PC-3 (cell line): Measurements from ENCODE around the gene CBX6.

Experiments
- EZH2 ChIP-seq: fragments of 300-600 bp; sonication (generic); IDR thresholded peaks from one replicate; pipeline ENCODE4 v1.6.1; 2017; ENCODE audit warnings: antibody characterized with exemption, mild to moderate bottlenecking, low read length; ENCODE audit not compliant: unreplicated experiment
- EZH2phosphoT487 ChIP-seq: fragments of 300-600 bp; sonication (generic); IDR thresholded peaks from 2 replicates; pipeline ENCODE4 v1.6.1; 2018; ENCODE audit warnings: mild to moderate bottlenecking, antibody characterized with exemption, low read length, borderline replicate concordance
- TF ChIP-seq, protein P1 (sequence below): fragments of 300-600 bp; sonication (generic); conservative IDR thresholded peaks from 2 replicates; pipeline ENCODE4 v1.5.1; 2017; ENCODE audit warnings: antibody characterized with exemption, low read depth, mild to moderate bottlenecking, low read length

DNA sequence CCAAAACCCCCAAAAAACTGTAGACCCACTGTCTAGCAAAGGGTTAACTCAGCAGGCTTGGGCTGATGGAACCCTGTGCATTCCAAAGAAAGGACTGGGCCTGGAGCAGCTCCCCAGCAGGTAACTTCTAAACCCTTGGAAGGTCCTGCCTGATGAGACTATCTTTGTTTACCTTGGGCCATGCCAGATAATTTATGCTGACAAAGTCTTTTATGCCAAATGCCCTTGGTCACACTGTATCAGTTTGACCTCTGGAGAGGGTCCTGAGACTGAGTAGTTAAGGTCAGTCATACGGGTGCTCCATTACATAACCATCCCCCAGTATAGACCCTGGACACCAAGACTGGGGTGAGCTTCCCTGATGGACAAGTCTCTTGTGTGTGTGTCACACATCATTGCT is 56.2 kb downstream of the CBX6 start:
- TF ChIP-seq, protein P1, sequence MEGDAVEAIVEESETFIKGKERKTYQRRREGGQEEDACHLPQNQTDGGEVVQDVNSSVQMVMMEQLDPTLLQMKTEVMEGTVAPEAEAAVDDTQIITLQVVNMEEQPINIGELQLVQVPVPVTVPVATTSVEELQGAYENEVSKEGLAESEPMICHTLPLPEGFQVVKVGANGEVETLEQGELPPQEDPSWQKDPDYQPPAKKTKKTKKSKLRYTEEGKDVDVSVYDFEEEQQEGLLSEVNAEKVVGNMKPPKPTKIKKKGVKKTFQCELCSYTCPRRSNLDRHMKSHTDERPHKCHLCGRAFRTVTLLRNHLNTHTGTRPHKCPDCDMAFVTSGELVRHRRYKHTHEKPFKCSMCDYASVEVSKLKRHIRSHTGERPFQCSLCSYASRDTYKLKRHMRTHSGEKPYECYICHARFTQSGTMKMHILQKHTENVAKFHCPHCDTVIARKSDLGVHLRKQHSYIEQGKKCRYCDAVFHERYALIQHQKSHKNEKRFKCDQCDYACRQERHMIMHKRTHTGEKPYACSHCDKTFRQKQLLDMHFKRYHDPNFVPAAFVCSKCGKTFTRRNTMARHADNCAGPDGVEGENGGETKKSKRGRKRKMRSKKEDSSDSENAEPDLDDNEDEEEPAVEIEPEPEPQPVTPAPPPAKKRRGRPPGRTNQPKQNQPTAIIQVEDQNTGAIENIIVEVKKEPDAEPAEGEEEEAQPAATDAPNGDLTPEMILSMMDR: no peak
- no peak for TF ChIP-seq EZH2
- TF ChIP-seq EZH2phosphoT487: no peak
